ENCODE results near the gene DNMT3L.
"Not testable (repeated sequence)": the region's sequence is repeated elsewhere in the genome, so short reads cannot be mapped to it uniquely, and the experiment has no call there.

GRCh38 chr21:44243980-44244379, 17.7 kb downstream of the DNMT3L start:
- not testable (repeated sequence) for TF ChIP-seq POLR2A (IDR thresholded peaks at IDR 0.05); CTCF (IDR thresholded peaks at IDR 0.05 in 8 of 11, conservative IDR thresholded peaks at IDR 0.05 in 3 of 11); POLR2AphosphoS5 (IDR thresholded peaks at IDR 0.05)

Measured in spleen (tissue), 7 donors.